ENCODE data around the gene ASXL2.
A peak's percentile ranks its signal among the peaks of the same experiment; 100 is the strongest.
"Not testable (repeated sequence)": the region's sequence is repeated elsewhere in the genome, so short reads cannot be mapped to it uniquely, and the experiment has no call there.

Gene ASXL2

GRCh38 chr2:25833566-25833965 lies 44.7 kb downstream of the ASXL2 start:
- DNase-seq, result peak; percentile 77 to 86
- TF ChIP-seq POLR2A (IDR thresholded peaks at IDR 0.05; ENCODE audit: low read length) (no peak), GATA1 (IDR thresholded peaks at IDR 0.05; ENCODE audit: low read depth, low read length) (no peak)

GRCh38 chr2:25832897-25833296 lies 45.4 kb downstream of the ASXL2 start:
- TF ChIP-seq POLR2A (IDR thresholded peaks at IDR 0.05; ENCODE audit: low read length) (no peak), GATA1 (IDR thresholded peaks at IDR 0.05; ENCODE audit: low read depth, low read length) (no peak)
- no peak for DNase-seq

- TF ChIP-seq GATA1 (IDR thresholded peaks at IDR 0.05; ENCODE audit: low read depth, low read length), result no peak
- no peak for TF ChIP-seq POLR2A (IDR thresholded peaks at IDR 0.05; ENCODE audit: low read length)
- no peak for DNase-seq
Observed at GRCh38 chr2:25831746-25832449, 46.4 kb downstream of the ASXL2 start.

GRCh38 chr2:25829828-25830227 lies 48.5 kb downstream of the ASXL2 start:
- no peak for TF ChIP-seq GATA1 (IDR thresholded peaks at IDR 0.05; ENCODE audit: low read depth, low read length)
- no peak for DNase-seq

- TF ChIP-seq GATA1 (IDR thresholded peaks at IDR 0.05; ENCODE audit: low read depth, low read length) (no peak), POLR2A (IDR thresholded peaks at IDR 0.05; ENCODE audit: low read length) (no peak)
- DNase-seq, result no peak
Observed at GRCh38 chr2:25829377-25829704, 48.9 kb downstream of the ASXL2 start.

- not testable (repeated sequence) for DNase-seq
Observed at GRCh38 chr2:25828532-25829376, 49.5 kb downstream of the ASXL2 start.

GRCh38 chr2:25825238-25825637 lies 53.0 kb downstream of the ASXL2 start:
- TF ChIP-seq POLR2A (IDR thresholded peaks at IDR 0.05; ENCODE audit: low read length), result no peak
- DNase-seq, result no peak

GRCh38 chr2:25824718-25825117 lies 53.6 kb downstream of the ASXL2 start:
- no peak for DNase-seq
- TF ChIP-seq POLR2A (IDR thresholded peaks at IDR 0.05; ENCODE audit: low read length), result no peak
- no peak for TF ChIP-seq GATA1 (IDR thresholded peaks at IDR 0.05; ENCODE audit: low read depth, low read length)

GRCh38 chr2:25824216-25824615 lies 54.1 kb downstream of the ASXL2 start:
- DNase-seq, result no peak
- TF ChIP-seq POLR2A (IDR thresholded peaks at IDR 0.05; ENCODE audit: low read length), result no peak

GRCh38 chr2:25822190-25823117 lies 55.8 kb downstream of the ASXL2 start:
- TF ChIP-seq POLR2A (IDR thresholded peaks at IDR 0.05; ENCODE audit: low read length) (no peak), GATA1 (IDR thresholded peaks at IDR 0.05; ENCODE audit: low read depth, low read length) (no peak)
- DNase-seq, result peak; percentile 62 to 70

GRCh38 chr2:25821225-25822056 lies 56.8 kb downstream of the ASXL2 start:
- DNase-seq, result peak; percentile 39 to 60
- TF ChIP-seq GATA1 (IDR thresholded peaks at IDR 0.05; ENCODE audit: low read depth, low read length) (no peak), POLR2A (IDR thresholded peaks at IDR 0.05; ENCODE audit: low read length) (no peak)

- no peak for TF ChIP-seq GATA1 (IDR thresholded peaks at IDR 0.05; ENCODE audit: low read depth, low read length)
- no peak for TF ChIP-seq POLR2A (IDR thresholded peaks at IDR 0.05; ENCODE audit: low read length)
- DNase-seq, result peak; percentile 26 to 33
Observed at GRCh38 chr2:25819597-25820039, 58.7 kb downstream of the ASXL2 start.

- DNase-seq, result no peak
- no peak for TF ChIP-seq GATA1 (IDR thresholded peaks at IDR 0.05; ENCODE audit: low read depth, low read length)
- no peak for TF ChIP-seq POLR2A (IDR thresholded peaks at IDR 0.05; ENCODE audit: low read length)
Observed at GRCh38 chr2:25817630-25818029, 60.7 kb downstream of the ASXL2 start.

Measured in erythroblast (primary cell).